Stimulated activated CD4-positive, alpha-beta T cell treated with anti-CD3 and anti-CD28 coated beads, Interleukin-4, amount 100 ng/mL, for 24 hours (primary cell): ENCODE measurements around the gene GIPC2.

Experiments
- DNase-seq: peaks from one replicate; pipeline ENCODE4 v3.0.0-alpha.2; 2020

GIPC2 gene

GRCh38 chr1:78153092-78153736 is 107.4 kb downstream of the GIPC2 start:
- DNase-seq = no peak

GRCh38 chr1:78155121-78155520 is 109.4 kb downstream of the GIPC2 start:
- no peak for DNase-seq

- no peak for DNase-seq
Measured at GRCh38 chr1:78156805-78157521, 111.2 kb downstream of the GIPC2 start.

GRCh38 chr1:78165816-78166215 is 120.0 kb downstream of the GIPC2 start:
- no peak for DNase-seq

GRCh38 chr1:78168306-78168705 is 122.5 kb downstream of the GIPC2 start:
- no peak for DNase-seq

GRCh38 chr1:78170859-78171258 is 125.1 kb downstream of the GIPC2 start:
- no peak for DNase-seq

GRCh38 chr1:78171736-78172590 is 126.2 kb downstream of the GIPC2 start:
- DNase-seq = no peak

- no peak for DNase-seq
Measured at GRCh38 chr1:78176448-78176847, 130.7 kb downstream of the GIPC2 start.

- no peak for DNase-seq
Measured at GRCh38 chr1:78177708-78178270, 132.0 kb downstream of the GIPC2 start.

GRCh38 chr1:78178816-78179215 is 133.1 kb downstream of the GIPC2 start:
- DNase-seq = no peak

- no peak for DNase-seq
Measured at GRCh38 chr1:78184460-78185072, 138.8 kb downstream of the GIPC2 start.
